GM23248 (cell line): ENCODE results near the gene SEC14L5. TPM values are rescaled to one million over a fixed set of nuclear protein-coding genes. Genes with fewer than 3 reads are reported as not detected.

ENCODE experiments used
- DNase-seq: peaks from one replicate; pipeline ENCODE4 v3.0.0-alpha.2; 2015
- H2AFZ ChIP-seq: fragments of 200-600 bp; sonication (generic); 2 replicates; pipeline ENCODE4 v1.6.1; 2016; ENCODE audit warnings: antibody characterized with exemption
- H3F3A ChIP-seq: fragments of 200-600 bp; sonication (generic); 2 replicates; pipeline ENCODE4 v1.6.1; 2016; ENCODE audit warnings: mild to moderate bottlenecking, antibody characterized with exemption, mixed run types; ENCODE audit not compliant: insufficient read depth
- H3K27ac ChIP-seq: fragments of 200-600 bp; sonication (generic); 2 replicates; pipeline ENCODE4 v1.5.1; 2016; ENCODE audit warnings: mild to moderate bottlenecking
- H3K27me3 ChIP-seq: fragments of 200-600 bp; sonication (generic); replicated peaks from 2 replicates; pipeline ENCODE4 v1.6.1; 2016; ENCODE audit warnings: mild to moderate bottlenecking; ENCODE audit not compliant: insufficient read depth
- H3K36me3 ChIP-seq: fragments of 200-600 bp; sonication (generic); 2 replicates; pipeline ENCODE4 v1.6.1; 2016; ENCODE audit warnings: low read depth, mild to moderate bottlenecking
- H3K4me1 ChIP-seq: fragments of 200-600 bp; sonication (generic); 2 replicates; pipeline ENCODE4 v1.6.1; 2016; ENCODE audit warnings: mild to moderate bottlenecking; ENCODE audit not compliant: insufficient read depth
- H3K4me2 ChIP-seq: fragments of 200-600 bp; sonication (generic); one replicate; pipeline ENCODE4 v1.6.1; 2016; ENCODE audit warnings: mild to moderate bottlenecking; ENCODE audit not compliant: unreplicated experiment
- H3K4me3 ChIP-seq: fragments of 200-600 bp; sonication (generic); 2 replicates; pipeline ENCODE4 v1.5.1; 2016; ENCODE audit warnings: mild to moderate bottlenecking
- H3K79me2 ChIP-seq: fragments of 200-600 bp; sonication (generic); 2 replicates; pipeline ENCODE4 v1.6.1; 2016; ENCODE audit warnings: mild to moderate bottlenecking; ENCODE audit not compliant: insufficient read depth
- H3K9ac ChIP-seq: fragments of 200-600 bp; sonication (generic); 2 replicates; pipeline ENCODE4 v1.6.1; 2016; ENCODE audit warnings: mild to moderate bottlenecking
- H3K9me2 ChIP-seq: fragments of 200-600 bp; sonication (generic); 2 replicates; pipeline ENCODE4 v1.6.1; 2016; ENCODE audit warnings: mixed run types, mild to moderate bottlenecking, moderate library complexity; ENCODE audit not compliant: insufficient read depth
- H3K9me3 ChIP-seq: fragments of 200-600 bp; sonication (generic); one replicate; pipeline ENCODE4 v1.6.1; 2017; ENCODE audit warnings: low read depth
- H4K20me1 ChIP-seq: fragments of 200-600 bp; sonication (generic); 2 replicates; pipeline ENCODE4 v1.6.0; 2016; ENCODE audit not compliant: insufficient read depth
- EZH2 ChIP-seq: fragments of 200-600 bp; sonication (generic); IDR thresholded peaks from 2 replicates; pipeline ENCODE4 v1.6.1; 2018; ENCODE audit warnings: antibody characterized with exemption, mild to moderate bottlenecking; ENCODE audit not compliant: insufficient read depth, poor library complexity, severe bottlenecking
- EZH2phosphoT487 ChIP-seq: fragments of 200-600 bp; sonication (generic); IDR thresholded peaks from 2 replicates; pipeline ENCODE4 v1.6.1; 2018; ENCODE audit warnings: antibody characterized with exemption, moderate library complexity, mild to moderate bottlenecking, low read depth; ENCODE audit not compliant: insufficient read depth
- WGBS, 2 experiments: methylation state at CpG; one replicate each; pipeline ENCODE4 v1.1.6; 2015 to 2017; ENCODE audit warnings: low lambda C conversion rate in 2 of 2, low coverage in 1 of 2; ENCODE audit errors: missing lambda C conversion rate in 2 of 2; 5-methylcytosine and 5-hydroxymethylcytosine counted together
- in situ Hi-C: fragments of 300-500 bp; cut with MboI; formaldehyde crosslinking; loops from 2 replicates; pipeline ENCODE4 v1.15.0; 2020
- polyA plus RNA-seq: library from polyadenylated mRNA; unstranded; fragments of >200 nt; fragmentation: Nextera tagmentation; extraction: Ambion mirVana; gene quantifications from 2 replicates; pipeline ENCODE4 v1.2.1, GENCODE V29; 2016
- total RNA-seq: library from RNA; depleted of rRNA; stranded (reverse); fragments of >200 nt; shearing (Covaris generic); gene quantifications from 2 replicates; pipeline ENCODE4 v1.2.3, GENCODE V29; 2014

Gene SEC14L5
- total and polyA plus RNA-seq, 2 experiments from 2014 or later: not detected

DNA sequence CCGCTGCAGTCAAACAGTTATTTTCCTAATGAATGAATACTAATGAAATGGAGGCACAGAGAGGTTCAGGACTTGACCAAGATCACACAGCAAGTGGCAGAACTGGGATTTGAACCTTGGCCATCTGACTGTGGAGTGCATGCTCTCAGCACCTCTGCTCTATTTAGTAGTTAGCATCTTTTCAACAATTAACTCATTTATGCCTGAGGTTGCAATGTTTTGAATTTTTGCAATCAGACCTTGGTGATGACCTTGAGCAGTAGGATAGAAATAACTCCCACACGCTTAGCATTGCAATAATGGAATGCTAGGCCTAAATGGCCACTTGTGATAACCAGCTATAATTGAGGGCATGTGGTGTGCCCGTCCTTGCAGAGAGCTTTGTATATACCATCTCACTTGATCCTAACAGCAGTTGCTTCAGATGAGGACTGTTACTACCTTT lies 44.6 kb downstream of the SEC14L5 start:
- Histone ChIP-seq H3K4me2 (no peak overlapping the region), H3K9me2 (no peaks in the 10 kb centered on the region), H3K27me3 (no peaks in the 10 kb centered on the region; the same call in 1 of the 2 replicates), H3K79me2 (no peaks in the 10 kb centered on the region), H3K4me1 (no peaks in the 10 kb centered on the region), H3K9ac (no peak overlapping the region), H3K27ac (no peak overlapping the region), H3F3A (no peaks in the 10 kb centered on the region), H3K9me3 (no peaks in the 10 kb centered on the region), H3K36me3 (no peaks in the 10 kb centered on the region), H4K20me1 (no peaks in the 10 kb centered on the region), H2AFZ (no peak overlapping the region), H3K4me3 (no peak overlapping the region)
- WGBS, 2 experiments: 55 to 56% methylated on average over 3 of the region's 3 CpGs
- DNase-seq: no peak
- TF ChIP-seq EZH2 (no peak), EZH2phosphoT487 (no peak)
- in situ Hi-C loops: no loop called here

DNA sequence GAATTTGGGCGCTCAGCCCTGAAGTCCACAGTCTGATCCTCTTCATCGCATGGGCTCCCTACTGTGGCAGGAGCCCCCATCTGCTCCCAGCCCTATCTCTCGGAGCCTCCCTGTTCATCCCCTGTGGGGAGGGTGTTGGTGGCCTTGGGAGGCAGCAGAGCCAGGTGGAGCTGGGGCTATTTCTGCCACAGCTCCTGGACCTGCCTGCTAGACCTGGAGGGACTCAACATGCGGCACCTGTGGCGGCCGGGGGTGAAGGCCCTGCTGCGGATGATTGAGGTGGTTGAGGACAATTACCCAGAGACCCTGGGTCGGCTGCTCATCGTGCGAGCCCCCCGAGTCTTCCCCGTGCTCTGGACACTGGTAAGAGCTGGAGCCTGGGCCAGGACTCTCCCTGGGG lies 45.1 kb downstream of the SEC14L5 start:
- in situ Hi-C loops: no loop called here
- no peaks in the 10 kb centered on the region for H3K79me2 ChIP-seq
- H3K4me1 ChIP-seq: no peaks in the 10 kb centered on the region
- no peaks in the 10 kb centered on the region for H3K9me2 ChIP-seq
- H3K4me2 ChIP-seq: no peak overlapping the region
- no peaks in the 10 kb centered on the region; the same call in 1 of the 2 replicates for H3K27me3 ChIP-seq
- H3K4me3 ChIP-seq: no peak overlapping the region
- no peak overlapping the region for H3K9ac ChIP-seq
- no peak overlapping the region for H3K27ac ChIP-seq
- no peaks in the 10 kb centered on the region for H4K20me1 ChIP-seq
- WGBS, 2 experiments: 59 to 61% methylated on average over 12 of the region's 12 CpGs
- H2AFZ ChIP-seq: no peak overlapping the region
- H3K9me3 ChIP-seq: no peaks in the 10 kb centered on the region
- H3K36me3 ChIP-seq: no peaks in the 10 kb centered on the region
- no peaks in the 10 kb centered on the region for H3F3A ChIP-seq
- no peak for TF ChIP-seq EZH2phosphoT487
- TF ChIP-seq EZH2: no peak
- no peak for DNase-seq

DNA sequence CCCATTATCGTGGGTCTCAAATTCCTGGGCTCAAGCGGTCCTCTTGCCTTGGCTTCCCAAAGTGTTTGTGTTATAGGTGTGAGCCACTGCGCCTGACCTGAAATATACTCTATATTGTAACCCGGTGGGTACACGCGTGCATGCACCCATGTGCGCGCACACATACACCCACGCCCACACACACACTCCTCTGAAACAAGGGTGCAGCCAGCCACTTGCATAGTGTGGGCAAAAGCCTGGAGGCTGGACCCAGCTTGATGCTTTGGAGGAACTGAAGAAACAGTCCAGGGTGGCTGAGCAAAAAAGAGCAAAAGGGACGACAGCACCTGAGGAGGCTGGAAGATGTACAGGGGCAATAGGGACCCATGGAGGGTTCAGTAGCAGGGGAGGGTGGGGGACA lies 45.7 kb downstream of the SEC14L5 start:
- H3K4me1 ChIP-seq: no peaks in the 10 kb centered on the region
- H3K36me3 ChIP-seq: no peaks in the 10 kb centered on the region
- H3K9me3 ChIP-seq: no peaks in the 10 kb centered on the region
- H3K27ac ChIP-seq: no peak overlapping the region
- 74 to 82% methylated on average over 10 of the region's 10 CpGs for WGBS, 2 experiments
- no peaks in the 10 kb centered on the region for H3K9me2 ChIP-seq
- no peak for DNase-seq
- no peak overlapping the region for H3K9ac ChIP-seq
- no peaks in the 10 kb centered on the region; the same call in 1 of the 2 replicates for H3K27me3 ChIP-seq
- H2AFZ ChIP-seq: no peak overlapping the region
- H3K79me2 ChIP-seq: no peaks in the 10 kb centered on the region
- H4K20me1 ChIP-seq: no peaks in the 10 kb centered on the region
- no peaks in the 10 kb centered on the region for H3F3A ChIP-seq
- in situ Hi-C loops: no loop called here
- no peak overlapping the region for H3K4me2 ChIP-seq
- H3K4me3 ChIP-seq: no peak overlapping the region
- TF ChIP-seq EZH2phosphoT487 (no peak), EZH2 (no peak)

DNA sequence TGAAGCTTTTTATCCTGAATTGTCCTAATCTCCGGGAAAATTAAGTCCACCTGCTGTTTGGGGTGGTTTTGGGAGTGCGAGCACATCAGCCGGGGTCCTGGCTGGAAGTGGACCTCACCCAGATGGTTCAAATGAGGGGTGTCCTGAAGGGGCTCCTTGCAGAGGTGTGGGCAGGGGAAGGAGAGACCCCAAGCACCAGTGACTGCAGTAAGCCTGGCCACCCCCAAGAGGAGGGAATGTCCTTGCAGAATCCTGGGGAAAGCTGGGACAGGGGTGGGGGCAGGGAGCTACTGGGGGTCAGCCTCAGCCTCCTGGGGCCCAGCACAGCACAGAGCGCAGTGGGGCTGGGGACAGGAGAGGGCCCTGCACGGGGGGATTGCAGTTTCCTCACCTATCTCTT lies 46.2 kb downstream of the SEC14L5 start:
- in situ Hi-C loops: no loop called here
- no peak overlapping the region for H3K4me2 ChIP-seq
- no peak for DNase-seq
- no peak overlapping the region for H3K27ac ChIP-seq
- H3K9ac ChIP-seq: no peak overlapping the region
- no peaks in the 10 kb centered on the region for H3K4me1 ChIP-seq
- no peak overlapping the region for H3K4me3 ChIP-seq
- no peaks in the 10 kb centered on the region for H3K36me3 ChIP-seq
- no peaks in the 10 kb centered on the region for H4K20me1 ChIP-seq
- H3K9me3 ChIP-seq: no peaks in the 10 kb centered on the region
- H3K9me2 ChIP-seq: no peaks in the 10 kb centered on the region
- no peak overlapping the region for H2AFZ ChIP-seq
- H3K27me3 ChIP-seq: no peaks in the 10 kb centered on the region; the same call in 1 of the 2 replicates
- 59 to 83% methylated on average over 3 to 5 of the region's 5 CpGs for WGBS, 2 experiments
- TF ChIP-seq EZH2: no peak
- no peaks in the 10 kb centered on the region for H3F3A ChIP-seq
- H3K79me2 ChIP-seq: no peaks in the 10 kb centered on the region

DNA sequence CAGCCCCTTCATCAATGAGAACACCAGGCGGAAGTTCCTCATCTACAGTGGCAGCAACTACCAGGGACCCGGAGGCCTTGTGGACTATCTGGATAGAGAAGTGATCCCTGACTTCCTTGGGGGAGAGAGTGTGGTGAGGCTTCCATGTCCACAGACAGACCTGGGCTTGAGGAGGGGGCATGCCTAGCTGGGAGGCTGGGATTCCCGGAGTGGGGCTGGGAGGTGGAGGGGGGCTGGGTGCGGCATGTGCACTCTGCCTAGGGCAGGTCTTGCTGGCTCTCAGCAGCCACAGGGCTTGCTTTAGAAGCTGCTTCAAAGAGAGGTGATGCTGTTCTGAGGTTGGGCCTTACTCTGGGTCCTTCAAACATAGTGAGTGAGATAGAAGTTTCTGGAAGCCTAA lies 47.8 kb downstream of the SEC14L5 start:
- H3K27ac ChIP-seq: no peak overlapping the region
- peaks cover 4% of the 10 kb centered on the region; the same call in 1 of the 2 replicates for H3K27me3 ChIP-seq
- H4K20me1 ChIP-seq: no peaks in the 10 kb centered on the region
- H3F3A ChIP-seq: no peaks in the 10 kb centered on the region
- H3K9me2 ChIP-seq: no peaks in the 10 kb centered on the region
- H3K9me3 ChIP-seq: no peaks in the 10 kb centered on the region
- H3K4me1 ChIP-seq: no peaks in the 10 kb centered on the region
- DNase-seq: no peak
- in situ Hi-C loops: no loop called here
- TF ChIP-seq EZH2phosphoT487 (no peak), EZH2 (no peak)
- H3K9ac ChIP-seq: no peak overlapping the region
- WGBS, 2 experiments: 73 to 79% methylated on average over 3 to 4 of the region's 4 CpGs
- no peaks in the 10 kb centered on the region for H3K79me2 ChIP-seq
- H3K4me3 ChIP-seq: no peak overlapping the region
- H3K4me2 ChIP-seq: no peak overlapping the region
- H2AFZ ChIP-seq: no peak overlapping the region
- H3K36me3 ChIP-seq: no peaks in the 10 kb centered on the region
